H1 (cell line): ENCODE measurements around the gene WDR6. TPM values are rescaled to one million over a fixed set of nuclear protein-coding genes. Genes with fewer than 3 reads are reported as not detected.

Experiments
- ASH2L ChIP-seq: fragments of 200-600, 300-600 bp; sonication (generic); IDR thresholded peaks from one replicate; pipeline ENCODE4 v1.7.1; 2017; ENCODE audit warnings: low read length
- BRCA1 ChIP-seq: IDR thresholded peaks from 2 replicates; pipeline ENCODE4 v1.6.1; 2012; ENCODE audit warnings: low read depth, low read length, improper control_type of control experiment
- CEBPB ChIP-seq: IDR thresholded peaks from 2 replicates; pipeline ENCODE4 v1.6.1; 2012; ENCODE audit warnings: low read depth, low read length
- CREB1 ChIP-seq: IDR thresholded peaks from 2 replicates; pipeline ENCODE4 v1.6.1; 2012; ENCODE audit warnings: inconsistent platforms
- E2F6 ChIP-seq: IDR thresholded peaks from 2 replicates; pipeline ENCODE4 v1.6.1; 2012; ENCODE audit warnings: inconsistent platforms
- EZH2 ChIP-seq: fragments of 200-600 bp; sonication (generic); IDR thresholded peaks from 2 replicates; pipeline ENCODE4 v1.7.1; 2012; ENCODE audit warnings: low read depth, mild to moderate bottlenecking, moderate library complexity, low read length, inconsistent platforms; ENCODE audit not compliant: severe bottlenecking
- GTF2F1 ChIP-seq: IDR thresholded peaks from 2 replicates; pipeline ENCODE4 v1.6.1; 2012; ENCODE audit warnings: low read depth, low read length, improper control_type of control experiment, borderline replicate concordance
- JUND ChIP-seq: IDR thresholded peaks from 2 replicates; pipeline ENCODE4 v1.6.1; 2011; ENCODE audit warnings: mild to moderate bottlenecking, improper control_type of control experiment, low read length
- KDM1A ChIP-seq: fragments of 200-600, 300-600 bp; sonication (generic); IDR thresholded peaks from 2 replicates; pipeline ENCODE4 v1.7.1; 2016; ENCODE audit warnings: mild to moderate bottlenecking, low read length, borderline replicate concordance
- NANOG ChIP-seq: IDR thresholded peaks from 2 replicates; pipeline ENCODE4 v1.6.1; 2011; ENCODE audit warnings: low read length, low read depth, mild to moderate bottlenecking, inconsistent platforms; ENCODE audit not compliant: insufficient read depth, poor library complexity, severe bottlenecking
- NRF1 ChIP-seq: IDR thresholded peaks from 2 replicates; pipeline ENCODE4 v1.6.1; 2011; ENCODE audit warnings: mild to moderate bottlenecking, low read depth, low read length, improper control_type of control experiment
- RNF2 ChIP-seq: fragments of 200-900, 300-1000 bp; sonication (generic); IDR thresholded peaks from 2 replicates; pipeline ENCODE4 v1.7.1; 2016; ENCODE audit warnings: borderline replicate concordance, low read depth, mild to moderate bottlenecking, antibody characterized with exemption, low read length; ENCODE audit not compliant: poor library complexity, severe bottlenecking; ENCODE audit errors: missing control alignments
- SIX5 ChIP-seq: IDR thresholded peaks from 2 replicates; pipeline ENCODE4 v1.6.1; 2011; ENCODE audit warnings: mild to moderate bottlenecking, low read depth, low read length
- SP4 ChIP-seq: IDR thresholded peaks from 2 replicates; pipeline ENCODE4 v1.6.1; 2012; ENCODE audit warnings: low read length, inconsistent platforms
- TAF1 ChIP-seq: IDR thresholded peaks from 2 replicates; pipeline ENCODE4 v1.6.1; 2011; ENCODE audit warnings: mild to moderate bottlenecking, low read depth, low read length
- TAF7 ChIP-seq: optimal IDR thresholded peaks from 2 replicates; pipeline ENCODE3; 2011; ENCODE audit warnings: low read depth, mild to moderate bottlenecking, inconsistent platforms, low read length, moderate library complexity, borderline replicate concordance
- TEAD4 ChIP-seq: IDR thresholded peaks from 2 replicates; pipeline ENCODE4 v1.6.1; 2012; ENCODE audit warnings: low read depth, low read length, inconsistent platforms, mixed read lengths
- USF2 ChIP-seq: IDR thresholded peaks from 2 replicates; pipeline ENCODE4 v1.6.1; 2011; ENCODE audit warnings: low read length, improper control_type of control experiment
- YY1 ChIP-seq: IDR thresholded peaks from 2 replicates; pipeline ENCODE4 v1.6.1; 2011; ENCODE audit warnings: low read depth, mild to moderate bottlenecking, low read length
- polyA plus RNA-seq, 7 experiments: library from polyadenylated mRNA; depleted of rRNA in 3 of 7; stranded (reverse) in 5 of 7; unstranded in 2 of 7; fragments of >200 nt in 5 of 7; fragments of 200-250 nt in 2 of 7; gene quantifications; 1 replicate in 5 of 7; 2 replicates in 1 of 7; 4 replicates in 1 of 7; pipeline versions ENCODE4 v1.2.1 to v1.2.3, GENCODE V29; 2011 to 2013; ENCODE audit warnings: missing spikeins in 2 of 7, mixed read lengths in 2 of 7
- total RNA-seq: library from RNA; stranded (reverse); fragmentation: NEBNext Ultra II Directional; extraction: Animal tissue kit (Norgen Biotek cat#: 25700); gene quantifications from 2 replicates; pipeline ENCODE4 v1.2.1, GENCODE V29; 2021
- TF ChIP-seq, protein P1 (sequence below): IDR thresholded peaks from 2 replicates; pipeline ENCODE4 v1.6.1; 2012; ENCODE audit warnings: inconsistent platforms
- TF ChIP-seq, protein P2 (sequence below): IDR thresholded peaks from 2 replicates; pipeline ENCODE4 v1.6.1; 2012; ENCODE audit warnings: low read length, inconsistent platforms

The WDR6 gene
- total and polyA plus RNA-seq, 2 of the 8 experiments (the other 6 are each of a cell fraction or from before 2014, with no cell fraction given) = 180 to 257 TPM

DNA sequence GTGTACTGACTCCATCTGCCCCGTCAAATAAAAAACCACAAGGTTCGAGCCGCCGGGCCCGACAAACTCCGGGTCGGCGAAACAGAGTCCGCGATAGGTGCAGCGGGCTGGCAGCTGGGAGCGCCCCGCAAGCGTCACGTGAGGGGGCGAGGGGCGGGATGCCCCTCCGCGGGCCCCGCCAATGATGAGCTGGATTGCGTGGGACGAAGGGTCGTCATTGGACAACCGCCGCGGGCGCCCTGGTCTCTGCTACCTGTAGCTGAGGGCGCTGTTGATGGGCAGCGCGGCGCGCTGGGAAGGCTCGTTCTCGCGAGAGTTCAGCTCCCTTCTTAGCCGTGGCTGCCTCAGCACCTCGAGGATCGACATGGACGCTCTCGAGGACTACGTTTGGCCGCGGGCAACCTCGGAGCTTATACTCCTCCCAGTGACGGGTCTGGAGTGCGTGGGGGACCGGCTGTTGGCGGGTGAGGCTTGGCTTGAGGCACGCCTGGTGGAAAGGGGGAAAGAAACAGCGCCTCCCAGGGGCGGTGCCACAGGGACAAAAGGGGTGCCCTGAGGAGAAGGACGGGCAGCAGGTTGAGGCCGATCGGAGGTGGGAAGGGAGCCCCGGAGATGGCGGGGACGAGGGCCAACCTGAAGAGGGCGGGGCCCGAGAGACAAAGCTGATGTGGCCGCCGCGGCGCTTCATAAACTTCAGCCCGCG lies at the start of gene WDR6 (continued):
- TF ChIP-seq USF2 (peak; percentile 95), CEBPB (no peak), E2F6 (peak; percentile 65), TAF7 (peak; percentile 70), NANOG (peak; percentile 14), EZH2 (no peak), KDM1A (no peak), NRF1 (no peak), SP4 (peak; percentile 91), SIX5 (no peak), TAF1 (peak; percentile 94), GTF2F1 (peak; percentile 75; the same call in 1 of the 2 replicates), RNF2 (no peak), BRCA1 (peak; percentile 90), TEAD4 (no peak), YY1 (peak; percentile 65; the same call in 1 of the 2 replicates), JUND (no peak), CREB1 (peak; percentile 77), ASH2L (peak; percentile 84)
- TF ChIP-seq, protein P1, sequence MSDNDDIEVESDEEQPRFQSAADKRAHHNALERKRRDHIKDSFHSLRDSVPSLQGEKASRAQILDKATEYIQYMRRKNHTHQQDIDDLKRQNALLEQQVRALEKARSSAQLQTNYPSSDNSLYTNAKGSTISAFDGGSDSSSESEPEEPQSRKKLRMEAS = peak; percentile 83
- TF ChIP-seq, protein P2, sequence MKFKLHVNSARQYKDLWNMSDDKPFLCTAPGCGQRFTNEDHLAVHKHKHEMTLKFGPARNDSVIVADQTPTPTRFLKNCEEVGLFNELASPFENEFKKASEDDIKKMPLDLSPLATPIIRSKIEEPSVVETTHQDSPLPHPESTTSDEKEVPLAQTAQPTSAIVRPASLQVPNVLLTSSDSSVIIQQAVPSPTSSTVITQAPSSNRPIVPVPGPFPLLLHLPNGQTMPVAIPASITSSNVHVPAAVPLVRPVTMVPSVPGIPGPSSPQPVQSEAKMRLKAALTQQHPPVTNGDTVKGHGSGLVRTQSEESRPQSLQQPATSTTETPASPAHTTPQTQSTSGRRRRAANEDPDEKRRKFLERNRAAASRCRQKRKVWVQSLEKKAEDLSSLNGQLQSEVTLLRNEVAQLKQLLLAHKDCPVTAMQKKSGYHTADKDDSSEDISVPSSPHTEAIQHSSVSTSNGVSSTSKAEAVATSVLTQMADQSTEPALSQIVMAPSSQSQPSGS = peak; percentile 93
